ENCODE data around the gene RHBDD1.

RHBDD1 gene

GRCh38 chr2:226902041-226902966 lies 66.5 kb downstream of the RHBDD1 start:
- Mint-ChIP-seq H3K4me3 (no peak overlapping the region), H3K36me3 (ENCODE audit: low read depth) (peaks cover 26% of the 10 kb centered on the region), H3K4me1 (ENCODE audit: low read depth) (peaks cover 63% of the 10 kb centered on the region), H3K27me3 (no peaks in the 10 kb centered on the region), H3K27ac (peak overlapping the region; percentile 77), H3K9me3 (no peaks in the 10 kb centered on the region)

DNA sequence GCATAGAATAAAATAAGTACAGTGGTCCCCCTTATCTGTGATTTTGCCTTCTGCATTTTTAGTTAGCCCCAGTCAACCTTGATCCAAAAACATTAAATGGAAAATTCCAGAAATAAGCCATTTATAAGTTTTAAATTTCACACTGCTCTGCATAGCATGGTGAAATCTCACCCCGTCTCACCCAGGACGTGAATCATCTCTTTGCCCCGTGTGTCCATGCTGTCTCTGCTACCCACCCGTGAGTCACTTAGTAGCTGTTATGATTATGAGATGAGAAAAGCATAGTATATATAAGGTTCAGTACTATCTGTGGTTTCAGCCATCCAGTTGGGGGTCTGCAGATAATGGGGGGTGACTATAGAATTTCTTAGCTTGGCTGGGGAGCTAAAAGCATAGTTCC lies 67.3 kb downstream of the RHBDD1 start:
- Mint-ChIP-seq H3K36me3 (ENCODE audit: low read depth) (peaks cover 24% of the 10 kb centered on the region), H3K9me3 (no peaks in the 10 kb centered on the region), H3K4me1 (ENCODE audit: low read depth) (peaks cover 63% of the 10 kb centered on the region), H3K27ac (peak overlapping the region; percentile 66), H3K4me3 (peak overlapping the region; percentile 5), H3K27me3 (no peaks in the 10 kb centered on the region)

DNA sequence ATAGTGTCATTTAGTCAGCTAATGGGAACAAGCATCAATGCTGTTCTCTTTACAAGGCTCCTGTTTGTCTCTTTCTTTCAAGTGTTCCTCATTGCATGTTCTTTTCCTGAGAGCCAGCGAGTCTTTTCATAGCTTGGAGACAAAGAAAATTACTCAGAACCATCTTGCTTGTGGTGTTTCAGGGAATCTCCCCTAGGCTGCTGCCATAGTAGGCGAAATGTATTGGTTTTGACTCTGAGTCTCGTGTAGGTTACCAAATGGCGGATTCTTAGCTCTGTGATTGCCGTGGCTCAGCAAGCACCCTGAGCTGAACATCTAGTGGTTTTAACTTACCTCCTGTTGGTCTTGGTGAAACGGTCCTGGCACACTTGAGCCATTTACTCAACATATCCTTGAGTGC lies 68.7 kb downstream of the RHBDD1 start:
- no peaks in the 10 kb centered on the region for H3K27me3 Mint-ChIP-seq
- H3K4me1 Mint-ChIP-seq (ENCODE audit: low read depth) = peaks cover 67% of the 10 kb centered on the region
- no peaks in the 10 kb centered on the region for H3K9me3 Mint-ChIP-seq
- peak overlapping the region; percentile 86 for H3K27ac Mint-ChIP-seq
- H3K36me3 Mint-ChIP-seq (ENCODE audit: low read depth) = peaks cover 28% of the 10 kb centered on the region
- peak overlapping the region; percentile 42 for H3K4me3 Mint-ChIP-seq

GRCh38 chr2:226905718-226906117 lies 69.9 kb downstream of the RHBDD1 start:
- peaks cover 31% of the 10 kb centered on the region for H3K36me3 Mint-ChIP-seq (ENCODE audit: low read depth)
- H3K4me3 Mint-ChIP-seq = peak overlapping the region; percentile 30
- H3K9me3 Mint-ChIP-seq = no peaks in the 10 kb centered on the region
- peak overlapping the region; percentile 86 for H3K27ac Mint-ChIP-seq
- H3K27me3 Mint-ChIP-seq = no peaks in the 10 kb centered on the region
- H3K4me1 Mint-ChIP-seq (ENCODE audit: low read depth) = peaks cover 67% of the 10 kb centered on the region

- Mint-ChIP-seq H3K27me3 (no peaks in the 10 kb centered on the region), H3K27ac (peak overlapping the region; percentile 46), H3K9me3 (no peaks in the 10 kb centered on the region), H3K4me3 (peak overlapping the region; percentile 30), H3K4me1 (ENCODE audit: low read depth) (peaks cover 67% of the 10 kb centered on the region), H3K36me3 (ENCODE audit: low read depth) (peaks cover 36% of the 10 kb centered on the region)
Observed at GRCh38 chr2:226906163-226906693, 70.4 kb downstream of the RHBDD1 start.

GRCh38 chr2:226909126-226909525 lies 73.3 kb downstream of the RHBDD1 start:
- no peaks in the 10 kb centered on the region for H3K9me3 Mint-ChIP-seq
- H3K4me3 Mint-ChIP-seq = no peak overlapping the region
- H3K4me1 Mint-ChIP-seq (ENCODE audit: low read depth) = peaks cover 54% of the 10 kb centered on the region
- H3K27me3 Mint-ChIP-seq = no peaks in the 10 kb centered on the region
- peak overlapping the region; percentile 56 for H3K27ac Mint-ChIP-seq
- H3K36me3 Mint-ChIP-seq (ENCODE audit: low read depth) = peaks cover 57% of the 10 kb centered on the region

GRCh38 chr2:226909836-226910235 lies 74.0 kb downstream of the RHBDD1 start:
- H3K36me3 Mint-ChIP-seq (ENCODE audit: low read depth) = peaks cover 59% of the 10 kb centered on the region
- H3K4me1 Mint-ChIP-seq (ENCODE audit: low read depth) = peaks cover 47% of the 10 kb centered on the region
- H3K9me3 Mint-ChIP-seq = no peaks in the 10 kb centered on the region
- H3K27me3 Mint-ChIP-seq = no peaks in the 10 kb centered on the region
- H3K27ac Mint-ChIP-seq = no peak overlapping the region
- no peak overlapping the region for H3K4me3 Mint-ChIP-seq

DNA sequence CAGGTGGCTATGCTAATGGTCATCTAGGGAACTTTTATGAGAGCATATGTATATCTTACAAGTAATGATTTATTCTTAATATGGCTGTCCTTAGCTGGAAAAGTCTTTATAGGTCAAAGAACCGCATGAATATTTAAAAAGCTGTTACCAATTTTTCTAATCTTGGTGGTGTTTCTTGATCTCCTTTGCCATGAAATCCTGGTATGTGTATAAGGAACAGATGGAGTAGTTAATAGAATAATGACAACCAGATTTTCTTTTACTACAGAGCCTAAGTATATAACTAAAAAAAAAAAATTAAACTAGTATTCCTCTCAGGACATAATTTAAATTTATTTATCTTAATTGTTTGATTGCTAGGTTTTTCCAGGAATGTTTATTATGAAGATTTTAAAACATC lies 74.5 kb downstream of the RHBDD1 start:
- no peaks in the 10 kb centered on the region for H3K27me3 Mint-ChIP-seq
- peaks cover 41% of the 10 kb centered on the region for H3K4me1 Mint-ChIP-seq (ENCODE audit: low read depth)
- H3K36me3 Mint-ChIP-seq (ENCODE audit: low read depth) = peaks cover 60% of the 10 kb centered on the region
- no peak overlapping the region for H3K4me3 Mint-ChIP-seq
- no peak overlapping the region for H3K27ac Mint-ChIP-seq
- no peaks in the 10 kb centered on the region for H3K9me3 Mint-ChIP-seq

- H3K9me3 Mint-ChIP-seq = no peaks in the 10 kb centered on the region
- no peak overlapping the region for H3K4me3 Mint-ChIP-seq
- no peaks in the 10 kb centered on the region for H3K27me3 Mint-ChIP-seq
- no peak overlapping the region for H3K27ac Mint-ChIP-seq
- H3K36me3 Mint-ChIP-seq (ENCODE audit: low read depth) = peaks cover 53% of the 10 kb centered on the region
- H3K4me1 Mint-ChIP-seq (ENCODE audit: low read depth) = peaks cover 33% of the 10 kb centered on the region
Observed at GRCh38 chr2:226911932-226912331, 76.1 kb downstream of the RHBDD1 start.

DNA sequence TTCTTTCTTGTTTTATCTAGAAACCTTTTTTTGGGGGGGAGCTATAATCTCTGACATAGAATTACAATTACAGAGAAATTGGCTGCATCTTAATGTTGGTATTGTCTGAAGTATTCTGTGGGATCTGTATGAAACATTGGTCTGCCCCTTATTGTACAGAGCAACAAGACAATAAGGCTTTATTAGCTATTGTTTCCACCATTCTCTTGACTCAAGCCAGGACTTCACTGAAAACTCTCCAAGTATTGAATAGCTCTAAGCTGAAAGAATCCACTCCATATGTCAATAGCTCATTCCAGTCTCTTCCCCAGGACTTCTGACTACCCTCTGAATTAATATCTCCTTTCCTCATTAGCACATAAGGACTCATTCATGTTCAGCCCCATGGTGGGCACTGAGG lies 77.8 kb downstream of the RHBDD1 start:
- Mint-ChIP-seq H3K9me3 (no peaks in the 10 kb centered on the region), H3K36me3 (ENCODE audit: low read depth) (peaks cover 56% of the 10 kb centered on the region), H3K4me1 (ENCODE audit: low read depth) (peaks cover 34% of the 10 kb centered on the region), H3K27ac (no peak overlapping the region), H3K4me3 (no peak overlapping the region), H3K27me3 (no peaks in the 10 kb centered on the region)

GRCh38 chr2:226915846-226916360 lies 80.0 kb downstream of the RHBDD1 start:
- H3K4me3 Mint-ChIP-seq = no peak overlapping the region
- peaks cover 28% of the 10 kb centered on the region for H3K4me1 Mint-ChIP-seq (ENCODE audit: low read depth)
- no peak overlapping the region for H3K27ac Mint-ChIP-seq
- peaks cover 2% of the 10 kb centered on the region for H3K9me3 Mint-ChIP-seq
- peaks cover 48% of the 10 kb centered on the region for H3K36me3 Mint-ChIP-seq (ENCODE audit: low read depth)
- H3K27me3 Mint-ChIP-seq = no peaks in the 10 kb centered on the region

GRCh38 chr2:226916669-226917068 lies 80.8 kb downstream of the RHBDD1 start:
- peaks cover 22% of the 10 kb centered on the region for H3K4me1 Mint-ChIP-seq (ENCODE audit: low read depth)
- peaks cover 8% of the 10 kb centered on the region for H3K9me3 Mint-ChIP-seq
- H3K36me3 Mint-ChIP-seq (ENCODE audit: low read depth) = peaks cover 49% of the 10 kb centered on the region
- H3K27me3 Mint-ChIP-seq = no peaks in the 10 kb centered on the region
- peak overlapping the region; percentile 6 for H3K27ac Mint-ChIP-seq
- H3K4me3 Mint-ChIP-seq = no peak overlapping the region

- no peaks in the 10 kb centered on the region for H3K27me3 Mint-ChIP-seq
- peaks cover 22% of the 10 kb centered on the region for H3K36me3 Mint-ChIP-seq (ENCODE audit: low read depth)
- no peaks in the 10 kb centered on the region for H3K4me1 Mint-ChIP-seq (ENCODE audit: low read depth)
- no peak overlapping the region for H3K27ac Mint-ChIP-seq
- H3K4me3 Mint-ChIP-seq = no peak overlapping the region
- H3K9me3 Mint-ChIP-seq = peaks cover 5% of the 10 kb centered on the region
Observed at GRCh38 chr2:226932443-226932842, 96.6 kb downstream of the RHBDD1 start.

- Mint-ChIP-seq H3K4me3 (no peak overlapping the region), H3K4me1 (ENCODE audit: low read depth) (no peaks in the 10 kb centered on the region), H3K36me3 (ENCODE audit: low read depth) (peaks cover 27% of the 10 kb centered on the region), H3K27me3 (no peaks in the 10 kb centered on the region), H3K9me3 (no peaks in the 10 kb centered on the region), H3K27ac (no peak overlapping the region)
Observed at GRCh38 chr2:226934546-226935201, 98.8 kb downstream of the RHBDD1 start.
